ENCODE measurements around the gene CRELD2.
"Not testable (repeated sequence)": the region's sequence is repeated elsewhere in the genome, so short reads cannot be mapped to it uniquely, and the experiment has no call there.

CRELD2 gene

GRCh38 chr22:49945042-49945794 lies 26.8 kb downstream of the CRELD2 start:
- DNase-seq (ENCODE audit: low read depth, low spot score) = not testable (repeated sequence)

GRCh38 chr22:49946612-49947295 lies 28.3 kb downstream of the CRELD2 start:
- no peak for DNase-seq (ENCODE audit: low read depth, low spot score)

- no peak for DNase-seq (ENCODE audit: low read depth, low spot score)
These were observed 28.8 kb downstream of the CRELD2 start for GRCh38 chr22:49947296-49947622.

- no peak for DNase-seq (ENCODE audit: low read depth, low spot score)
These were observed 29.9 kb downstream of the CRELD2 start for GRCh38 chr22:49948116-49948957.

GRCh38 chr22:49948958-49949913 lies 30.8 kb downstream of the CRELD2 start:
- no peak for DNase-seq (ENCODE audit: low read depth, low spot score)

- DNase-seq (ENCODE audit: low read depth, low spot score) = no peak
These were observed 31.5 kb downstream of the CRELD2 start for GRCh38 chr22:49949914-49950292.

GRCh38 chr22:49950396-49950994 lies 32.1 kb downstream of the CRELD2 start:
- DNase-seq (ENCODE audit: low read depth, low spot score) = no peak

GRCh38 chr22:49951000-49951677 lies 32.7 kb downstream of the CRELD2 start:
- DNase-seq (ENCODE audit: low read depth, low spot score) = no peak

GRCh38 chr22:49951678-49951985 lies 33.2 kb downstream of the CRELD2 start:
- DNase-seq (ENCODE audit: low read depth, low spot score) = no peak

GRCh38 chr22:49951986-49952896 lies 33.8 kb downstream of the CRELD2 start:
- no peak for DNase-seq (ENCODE audit: low read depth, low spot score)

GRCh38 chr22:49953027-49953679 lies 34.7 kb downstream of the CRELD2 start:
- DNase-seq (ENCODE audit: low read depth, low spot score) = no peak

GRCh38 chr22:49953680-49954344 lies 35.4 kb downstream of the CRELD2 start:
- DNase-seq (ENCODE audit: low read depth, low spot score) = no peak

GRCh38 chr22:49954354-49954753 lies 35.9 kb downstream of the CRELD2 start:
- DNase-seq (ENCODE audit: low read depth, low spot score) = no peak

- no peak for DNase-seq (ENCODE audit: low read depth, low spot score)
These were observed 36.7 kb downstream of the CRELD2 start for GRCh38 chr22:49954991-49955580.

- DNase-seq (ENCODE audit: low read depth, low spot score) = no peak
These were observed 37.4 kb downstream of the CRELD2 start for GRCh38 chr22:49955581-49956417.

- DNase-seq (ENCODE audit: low read depth, low spot score) = no peak
These were observed 38.0 kb downstream of the CRELD2 start for GRCh38 chr22:49956418-49956770.
